ENCODE results near the gene KIAA1328.

GRCh38 chr18:36813101-36813775 lies 15.7 kb upstream of the KIAA1328 start:
- TF ChIP-seq, protein P1, sequence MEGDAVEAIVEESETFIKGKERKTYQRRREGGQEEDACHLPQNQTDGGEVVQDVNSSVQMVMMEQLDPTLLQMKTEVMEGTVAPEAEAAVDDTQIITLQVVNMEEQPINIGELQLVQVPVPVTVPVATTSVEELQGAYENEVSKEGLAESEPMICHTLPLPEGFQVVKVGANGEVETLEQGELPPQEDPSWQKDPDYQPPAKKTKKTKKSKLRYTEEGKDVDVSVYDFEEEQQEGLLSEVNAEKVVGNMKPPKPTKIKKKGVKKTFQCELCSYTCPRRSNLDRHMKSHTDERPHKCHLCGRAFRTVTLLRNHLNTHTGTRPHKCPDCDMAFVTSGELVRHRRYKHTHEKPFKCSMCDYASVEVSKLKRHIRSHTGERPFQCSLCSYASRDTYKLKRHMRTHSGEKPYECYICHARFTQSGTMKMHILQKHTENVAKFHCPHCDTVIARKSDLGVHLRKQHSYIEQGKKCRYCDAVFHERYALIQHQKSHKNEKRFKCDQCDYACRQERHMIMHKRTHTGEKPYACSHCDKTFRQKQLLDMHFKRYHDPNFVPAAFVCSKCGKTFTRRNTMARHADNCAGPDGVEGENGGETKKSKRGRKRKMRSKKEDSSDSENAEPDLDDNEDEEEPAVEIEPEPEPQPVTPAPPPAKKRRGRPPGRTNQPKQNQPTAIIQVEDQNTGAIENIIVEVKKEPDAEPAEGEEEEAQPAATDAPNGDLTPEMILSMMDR (IDR thresholded peaks at IDR 0.05), result no peak
- TF ChIP-seq MAFK (IDR thresholded peaks at IDR 0.05; ENCODE audit: partially characterized antibody) (no peak), BHLHE40 (IDR thresholded peaks at IDR 0.05; ENCODE audit: low read depth, low read length) (no peak), MYC (IDR thresholded peaks at IDR 0.05; ENCODE audit: borderline replicate concordance, low read length) (no peak), ELK1 (IDR thresholded peaks at IDR 0.05; ENCODE audit: low read depth, low read length) (no peak)
